Measurements from ENCODE around the gene ZBTB20. TPM values are rescaled to one million over a fixed set of nuclear protein-coding genes. Genes with fewer than 3 reads are reported as not detected.

Gene ZBTB20
- total RNA-seq, 2 donors from 2014 or later = 111 to 189 TPM

DNA sequence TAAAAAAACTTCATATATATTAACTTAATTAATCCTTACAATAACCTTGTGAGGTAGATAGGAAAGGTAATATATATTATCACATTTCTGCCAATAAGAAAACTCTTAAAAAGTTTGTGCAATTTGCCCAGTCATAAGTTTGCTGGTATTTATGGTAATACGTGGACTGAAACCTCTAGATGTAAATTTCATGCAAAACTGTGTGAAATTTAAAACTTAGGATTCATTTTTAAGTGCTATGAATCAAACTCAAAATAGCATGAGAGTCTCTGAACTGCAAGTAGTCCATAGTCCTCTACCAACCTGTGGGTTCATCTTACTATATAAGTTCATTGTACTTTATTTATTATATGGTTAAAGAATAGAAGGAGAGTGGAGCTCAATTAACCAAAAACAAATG, 56.4 kb downstream of the ZBTB20 start:
- TF ChIP-seq POLR2A (IDR thresholded peaks at IDR 0.05) = no peak
- no peak for TF ChIP-seq POLR2AphosphoS5 (IDR thresholded peaks at IDR 0.05)
- TF ChIP-seq CTCF (IDR thresholded peaks at IDR 0.05) = no peak
- H3K4me1 ChIP-seq (replicated peaks) = peaks cover 4% of the 10 kb centered on the region
- no peaks in the 10 kb centered on the region for H3K9me3 ChIP-seq
- no peaks in the 10 kb centered on the region for H3K27me3 ChIP-seq (replicated peaks; ENCODE audit: insufficient read depth)
- H3K36me3 ChIP-seq = no peaks in the 10 kb centered on the region
- DNase-seq (ENCODE audit: low spot score) = no peak
- intact Hi-C loops (cut with DNase I) = loop anchor here (5.0 to 10.0 kb wide), 3 partner anchors 57 to 706 kb away; partner anchors contain the start of gene ZBTB20
- 84% methylated on average over 1 of the region's 1 CpG for WGBS
- no peak overlapping the region for H3K27ac ChIP-seq
- H3K4me3 ChIP-seq = no peak overlapping the region

GRCh38 chr3:115089481-115089880, 57.6 kb downstream of the ZBTB20 start:
- Histone ChIP-seq H3K4me1 (replicated peaks) (peaks cover 4% of the 10 kb centered on the region), H3K27ac (no peak overlapping the region), H3K27me3 (replicated peaks; ENCODE audit: insufficient read depth) (no peaks in the 10 kb centered on the region), H3K9me3 (no peaks in the 10 kb centered on the region), H3K36me3 (no peaks in the 10 kb centered on the region), H3K4me3 (no peak overlapping the region)
- intact Hi-C loops (cut with DNase I) = no loop called here
- TF ChIP-seq POLR2A (IDR thresholded peaks at IDR 0.05) (no peak), POLR2AphosphoS5 (IDR thresholded peaks at IDR 0.05) (no peak), CTCF (IDR thresholded peaks at IDR 0.05) (no peak)
- 95% methylated on average over 2 of the region's 2 CpGs for WGBS
- no peak for DNase-seq (ENCODE audit: low spot score)

GRCh38 chr3:115087512-115087911, 59.6 kb downstream of the ZBTB20 start:
- no peak overlapping the region for H3K27ac ChIP-seq
- H3K4me1 ChIP-seq (replicated peaks) = peaks cover 1% of the 10 kb centered on the region
- H3K36me3 ChIP-seq = no peaks in the 10 kb centered on the region
- no peak overlapping the region for H3K4me3 ChIP-seq
- DNase-seq (ENCODE audit: low spot score) = no peak
- H3K9me3 ChIP-seq = no peaks in the 10 kb centered on the region
- intact Hi-C loops (cut with DNase I) = no loop called here
- TF ChIP-seq POLR2AphosphoS5 (IDR thresholded peaks at IDR 0.05) = no peak
- TF ChIP-seq POLR2A (IDR thresholded peaks at IDR 0.05) = no peak
- no peak for TF ChIP-seq CTCF (IDR thresholded peaks at IDR 0.05)
- WGBS = 52% methylated on average over 1 of the region's 1 CpG
- no peaks in the 10 kb centered on the region for H3K27me3 ChIP-seq (replicated peaks; ENCODE audit: insufficient read depth)

- H3K9me3 ChIP-seq = no peaks in the 10 kb centered on the region
- no peaks in the 10 kb centered on the region for H3K4me1 ChIP-seq (replicated peaks)
- DNase-seq (ENCODE audit: low spot score) = no peak
- intact Hi-C loops (cut with DNase I) = no loop called here
- H3K27ac ChIP-seq = no peak overlapping the region
- no peaks in the 10 kb centered on the region for H3K27me3 ChIP-seq (replicated peaks; ENCODE audit: insufficient read depth)
- WGBS = 47% methylated on average over 2 of the region's 2 CpGs
- no peaks in the 10 kb centered on the region for H3K36me3 ChIP-seq
- H3K4me3 ChIP-seq = no peak overlapping the region
- TF ChIP-seq POLR2A (IDR thresholded peaks at IDR 0.05) (no peak), CTCF (IDR thresholded peaks at IDR 0.05) (no peak), POLR2AphosphoS5 (IDR thresholded peaks at IDR 0.05) (no peak)
Observed at GRCh38 chr3:115086344-115086743, 60.7 kb downstream of the ZBTB20 start.

DNA sequence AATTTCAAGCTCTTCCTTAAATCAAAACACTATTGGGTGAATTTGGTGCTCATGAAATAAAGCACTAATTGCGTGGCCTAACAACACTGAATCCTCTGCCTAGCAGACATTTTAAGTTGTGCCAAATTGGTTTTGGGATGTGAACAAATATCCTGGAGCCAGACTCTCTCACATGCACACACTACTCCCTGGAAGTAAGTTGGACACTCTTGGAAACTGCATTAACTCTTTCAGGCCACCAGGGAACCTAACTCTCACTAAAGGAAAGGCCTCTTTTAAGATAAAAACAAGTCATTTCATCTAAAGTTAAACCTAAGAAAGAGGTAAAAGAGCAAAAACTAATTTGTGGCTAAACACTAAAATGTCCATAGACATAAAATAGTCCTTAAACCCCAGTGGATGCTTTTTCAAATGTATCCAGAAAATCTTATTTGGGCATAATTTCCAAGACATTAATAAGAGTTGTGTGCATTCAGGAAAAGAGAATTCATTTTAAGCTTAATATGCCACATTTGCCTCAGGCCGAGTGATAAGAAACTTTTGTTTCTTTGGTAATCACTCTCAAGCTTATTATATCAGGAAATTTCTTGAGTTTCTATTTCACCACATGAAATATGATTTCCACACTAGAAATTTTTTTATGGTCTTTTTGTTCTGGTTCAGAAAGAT, 61.8 kb downstream of the ZBTB20 start:
- Histone ChIP-seq H3K36me3 (no peaks in the 10 kb centered on the region), H3K27ac (no peak overlapping the region), H3K4me3 (no peak overlapping the region), H3K4me1 (replicated peaks) (no peaks in the 10 kb centered on the region), H3K27me3 (replicated peaks; ENCODE audit: insufficient read depth) (no peaks in the 10 kb centered on the region), H3K9me3 (no peaks in the 10 kb centered on the region)
- 73% methylated on average over 2 of the region's 2 CpGs for WGBS
- intact Hi-C loops (cut with DNase I) = no loop called here
- no peak for DNase-seq (ENCODE audit: low spot score)
- TF ChIP-seq CTCF (IDR thresholded peaks at IDR 0.05) = no peak
- no peak for TF ChIP-seq POLR2A (IDR thresholded peaks at IDR 0.05)
- no peak for TF ChIP-seq POLR2AphosphoS5 (IDR thresholded peaks at IDR 0.05)
